Left lobe of liver (tissue), 2 donors: ENCODE measurements around the gene RASA3. TPM values are rescaled to one million over a fixed set of nuclear protein-coding genes. Genes with fewer than 3 reads are reported as not detected.
"Not testable (repeated sequence)": the region's sequence is repeated elsewhere in the genome, so short reads cannot be mapped to it uniquely, and the experiment has no call there.

Experiments
- ATAC-seq: fragments of 200-7000 bp; cut with Tn5 transposase; one replicate; pipeline ENCODE4 v1.9.1; 2020; ENCODE audit warnings: mild to moderate bottlenecking, moderate library complexity
- DNase-seq: peaks from one replicate; pipeline ENCODE4 v3.0.0-alpha.2; 2020; ENCODE audit warnings: low spot score
- total RNA-seq: library from RNA; stranded (reverse); gene quantifications from one replicate; pipeline ENCODE4 v1.2.1, GENCODE V29; 2021
- donor health status: DM: no; HTN: no; CAD: no; lungs with moderate emphysema.
- donor health status: DM: no; HTN: yes; CAD: no.

The RASA3 gene
- total RNA-seq, 1 donor from 2014 or later = 4.5 TPM

GRCh38 chr13:114155926-114156883 is 23.8 kb upstream of the RASA3 start:
- ATAC-seq = no peak
- DNase-seq = no peak

- DNase-seq (no peak), ATAC-seq (no peak)
These were observed 22.9 kb upstream of the RASA3 start for GRCh38 chr13:114155320-114155719.

DNA sequence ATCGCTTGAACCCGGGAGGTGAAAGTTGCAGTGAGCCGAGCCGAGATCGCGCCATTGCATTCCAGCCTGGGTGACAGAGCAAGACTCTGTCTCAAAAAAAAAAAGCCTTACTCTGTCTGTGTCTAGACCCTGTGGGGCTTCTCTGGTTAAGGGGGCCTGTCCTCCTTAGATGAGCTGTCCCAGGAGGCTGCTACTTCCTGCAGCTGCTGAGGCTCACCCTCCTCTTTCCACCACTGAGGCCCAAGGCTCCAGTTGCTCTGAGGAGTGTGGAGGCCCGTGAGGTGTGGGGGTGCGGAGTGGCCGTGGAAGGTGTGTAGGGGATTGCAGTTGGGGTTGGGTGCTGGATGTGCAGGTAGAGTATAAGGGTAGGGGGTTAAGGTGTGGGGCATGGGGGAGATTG is 22.1 kb upstream of the RASA3 start:
- ATAC-seq (no peak), DNase-seq (no peak)

DNA sequence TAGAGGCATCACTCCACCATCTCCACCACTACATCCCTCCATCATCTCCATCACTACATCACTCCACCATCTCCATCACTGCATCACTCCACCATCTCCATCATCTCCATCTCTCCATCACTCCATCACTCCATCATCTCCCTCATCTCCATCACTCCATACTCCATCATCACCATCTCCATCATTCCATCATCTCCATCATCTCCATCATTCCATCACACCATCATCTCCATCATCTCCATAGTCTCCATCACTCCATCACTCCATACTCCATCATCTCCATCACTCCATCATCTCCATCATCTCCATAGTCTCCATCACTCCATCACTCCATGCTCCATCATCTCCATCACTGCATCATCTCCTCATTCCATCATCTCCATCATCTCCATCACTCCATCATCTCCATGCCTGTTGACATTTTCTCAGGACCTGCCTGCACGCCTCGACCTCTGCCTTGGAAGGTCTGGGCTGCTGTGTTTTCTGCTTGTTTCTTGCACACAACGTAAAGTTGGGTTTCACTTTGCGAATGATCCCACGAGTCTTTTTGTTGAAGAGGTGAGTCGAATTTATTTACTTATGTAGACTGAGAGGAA is 21.2 kb upstream of the RASA3 start:
- no peak for DNase-seq
- ATAC-seq = no peak

DNA sequence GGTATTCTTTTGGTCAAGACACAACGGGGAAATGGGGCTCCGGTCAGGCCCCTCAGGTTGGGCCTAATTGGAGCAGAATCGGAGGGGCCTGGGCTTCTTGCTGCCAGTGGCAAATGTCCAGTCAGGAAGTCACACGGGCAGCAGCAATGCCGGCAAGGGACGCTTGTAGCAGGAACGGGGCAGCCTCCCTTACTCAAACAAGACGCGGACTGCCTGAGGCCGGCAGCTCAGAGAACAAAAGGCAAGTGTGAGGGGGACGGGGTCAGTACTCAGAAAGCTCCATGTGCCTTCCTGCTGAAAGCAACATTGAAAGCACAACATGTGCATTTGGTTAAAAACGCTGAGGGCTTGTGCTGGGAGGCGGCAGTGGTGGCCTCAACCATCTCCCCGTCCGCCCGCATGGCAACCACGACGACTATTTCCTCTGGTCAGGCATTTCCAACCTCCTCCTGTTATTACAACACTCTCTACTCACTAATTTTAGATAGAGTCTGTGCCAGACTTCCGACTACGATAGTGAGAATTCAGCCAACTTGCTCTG is 20.5 kb upstream of the RASA3 start:
- ATAC-seq = no peak
- DNase-seq = no peak

GRCh38 chr13:114152285-114152645 is 19.8 kb upstream of the RASA3 start:
- no peak for ATAC-seq
- DNase-seq = no peak

DNA sequence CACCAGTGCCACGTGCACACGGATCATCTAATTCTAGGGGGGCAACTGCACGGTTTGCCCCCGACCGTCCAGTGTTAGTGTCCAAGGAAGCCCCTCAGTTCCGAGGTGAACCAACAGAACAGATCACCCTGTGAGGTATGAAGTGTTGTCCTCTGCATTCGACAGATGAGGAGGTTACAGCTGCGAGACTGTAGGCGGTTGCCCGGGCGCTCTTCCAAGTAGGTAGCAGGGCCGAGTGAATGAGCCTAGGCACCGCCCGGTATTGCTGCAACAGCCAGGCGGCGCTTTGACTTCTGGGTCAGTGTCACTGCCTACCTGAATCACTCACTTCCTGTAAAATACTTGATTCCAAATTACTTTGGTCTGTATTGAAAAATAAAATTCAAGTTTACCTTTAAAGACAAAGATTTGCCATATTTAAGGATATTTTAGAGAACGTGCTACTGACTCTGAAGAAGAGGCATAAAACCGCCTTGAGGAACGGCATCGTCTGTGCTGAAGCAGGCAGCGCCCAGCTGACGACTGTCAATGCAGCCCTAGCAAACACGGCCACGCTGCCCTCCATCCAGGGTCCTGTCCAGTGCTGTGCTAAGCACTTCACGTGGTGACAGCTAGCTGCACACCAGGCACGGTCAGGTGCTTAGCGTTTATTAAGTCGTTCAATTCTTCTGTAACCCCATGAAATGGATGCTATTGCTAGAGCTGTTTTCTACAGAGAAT is 19.3 kb upstream of the RASA3 start:
- ATAC-seq = peak; percentile 98
- peak; percentile 88 for DNase-seq

GRCh38 chr13:114151031-114151430 is 18.6 kb upstream of the RASA3 start:
- DNase-seq (no peak), ATAC-seq (peak; percentile 6)

GRCh38 chr13:114149774-114150740 is 17.6 kb upstream of the RASA3 start:
- DNase-seq (no peak), ATAC-seq (no peak)

GRCh38 chr13:114148886-114149285 is 16.5 kb upstream of the RASA3 start:
- DNase-seq, ATAC-seq: not testable (repeated sequence)

GRCh38 chr13:114148521-114148855 is 16.1 kb upstream of the RASA3 start:
- no peak for ATAC-seq
- no peak for DNase-seq

GRCh38 chr13:114147803-114148520 is 15.5 kb upstream of the RASA3 start:
- DNase-seq (no peak), ATAC-seq (no peak)

DNA sequence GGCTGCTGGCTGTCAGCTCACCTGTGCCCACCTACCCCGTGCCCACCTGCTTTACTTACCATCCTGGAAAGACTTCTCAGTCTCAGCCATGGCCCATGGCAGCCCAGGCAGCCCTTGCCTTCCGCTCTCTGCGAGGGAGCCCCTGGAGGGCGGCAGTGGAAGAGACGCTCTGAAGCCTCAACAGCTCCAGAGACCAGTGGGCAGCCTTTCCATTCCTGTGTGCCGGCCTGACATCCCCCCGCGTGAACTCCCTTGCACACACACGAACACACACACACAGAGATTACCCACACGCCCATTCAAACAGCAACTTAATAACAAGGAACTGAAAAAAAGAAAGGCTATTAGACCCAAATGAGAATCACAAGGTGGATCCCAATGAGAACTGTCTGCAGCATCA is 14.2 kb upstream of the RASA3 start:
- DNase-seq (no peak), ATAC-seq (peak; percentile 7)

DNA sequence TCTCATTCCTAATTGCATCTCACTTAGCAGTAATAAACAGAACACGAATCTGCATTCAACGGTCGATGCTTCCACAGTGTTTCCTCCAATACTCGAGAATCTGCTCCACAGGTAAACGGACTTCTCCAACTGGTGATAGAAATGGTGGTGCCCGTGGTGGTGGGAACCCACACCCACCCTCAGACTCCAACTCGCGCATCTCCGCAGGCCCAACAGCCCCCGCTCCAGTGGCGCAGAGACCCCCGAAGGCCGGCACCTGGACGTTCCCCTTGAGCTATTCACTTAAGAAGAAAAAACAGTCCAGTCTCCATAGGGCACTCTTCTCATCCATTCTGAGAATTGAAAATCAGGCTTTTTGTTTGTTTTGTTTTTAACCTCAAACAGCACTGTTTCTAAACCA is 13.8 kb upstream of the RASA3 start:
- ATAC-seq = no peak
- DNase-seq = no peak

DNA sequence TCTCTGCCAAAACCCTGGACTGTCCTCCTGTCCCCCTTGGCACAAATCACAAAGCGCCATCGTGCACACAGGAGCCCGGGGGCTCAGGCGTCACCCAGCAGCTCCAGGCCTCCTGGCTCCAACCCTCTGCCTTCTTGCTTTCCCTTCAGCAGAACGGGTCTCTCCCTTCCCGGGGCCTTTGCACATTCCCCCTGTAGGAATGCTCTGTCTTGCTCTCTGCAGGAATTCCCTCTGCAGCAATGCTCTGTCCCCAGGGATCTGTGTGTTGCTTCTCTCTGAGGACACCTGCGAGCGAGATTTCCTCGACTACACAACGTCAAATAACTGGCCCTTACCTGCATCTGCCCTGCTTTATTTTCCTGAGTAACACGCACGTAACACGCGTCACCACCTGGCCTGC is 13.3 kb upstream of the RASA3 start:
- no peak for ATAC-seq
- DNase-seq = no peak

- ATAC-seq (no peak), DNase-seq (no peak)
These were observed 12.8 kb upstream of the RASA3 start for GRCh38 chr13:114145256-114145655.

DNA sequence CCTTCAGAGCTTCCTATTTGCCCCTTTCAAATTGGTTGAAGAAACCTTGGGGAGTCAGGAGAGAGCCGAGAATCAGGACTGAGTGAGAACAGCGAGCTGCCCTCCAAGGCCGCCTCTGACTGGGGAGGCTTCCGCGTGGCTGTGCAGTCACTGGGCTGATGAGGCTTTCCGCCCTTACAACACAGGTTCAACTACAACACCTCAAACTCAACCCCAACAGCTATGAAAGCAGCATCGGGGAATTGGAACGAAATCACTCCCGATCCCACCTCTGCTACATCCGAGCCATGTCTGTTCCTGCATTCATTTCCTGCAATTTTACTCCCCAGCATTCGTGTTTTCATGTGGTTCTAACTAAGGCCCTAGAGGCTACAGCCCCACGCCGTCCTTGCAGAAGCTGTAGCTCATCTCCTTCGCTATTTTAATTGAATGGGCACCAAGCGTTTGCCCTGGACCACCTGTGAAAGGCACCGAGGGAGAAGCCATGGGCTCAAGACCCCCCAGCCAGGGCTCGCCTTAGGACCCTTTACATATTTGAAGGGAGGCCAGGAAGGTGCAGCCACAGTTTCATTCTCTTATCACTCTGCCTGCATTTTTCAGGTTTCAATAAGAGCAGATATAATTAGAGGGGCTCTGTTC is 12.3 kb upstream of the RASA3 start:
- no peak for ATAC-seq
- DNase-seq = no peak

DNA sequence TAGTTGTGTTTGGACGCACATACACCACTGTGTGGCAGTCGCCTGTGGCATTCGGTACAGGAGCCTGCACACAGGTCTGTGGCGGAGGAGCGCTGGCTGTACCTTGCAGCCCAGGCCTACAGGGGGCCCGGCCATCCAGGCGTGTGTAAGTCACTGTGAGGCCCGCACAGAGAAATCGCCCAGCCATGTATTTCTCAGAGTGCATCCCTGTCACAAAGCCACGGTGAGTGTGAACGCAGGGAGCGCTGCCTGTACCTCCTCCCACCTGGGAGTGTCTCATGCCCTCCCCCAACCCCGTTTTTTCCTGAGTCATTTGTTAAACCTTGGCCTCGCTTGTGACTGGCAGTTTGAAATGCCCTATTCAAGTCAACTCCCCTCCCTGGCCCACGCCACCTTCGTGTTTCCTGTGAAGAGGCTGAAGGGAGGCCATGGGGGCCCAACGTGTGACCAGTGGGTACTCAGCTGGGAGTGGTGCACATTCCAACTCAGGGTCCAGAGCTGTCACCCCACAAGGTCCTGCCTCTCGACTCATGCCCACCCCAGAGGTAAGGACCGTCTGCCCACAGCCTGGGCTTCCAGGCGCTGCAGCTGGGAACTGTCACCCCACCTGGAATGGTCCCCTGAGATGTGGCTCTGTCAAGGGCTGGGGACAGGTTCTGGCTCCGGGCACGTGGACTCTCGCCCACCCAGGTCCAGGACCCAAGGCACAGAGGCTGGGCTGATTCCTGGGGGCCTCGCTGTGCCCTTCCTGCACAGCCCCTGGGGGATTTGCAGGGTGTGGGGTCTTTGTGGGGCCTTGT is 11.6 kb upstream of the RASA3 start:
- ATAC-seq = peak; percentile 24

More for the DNA sequence above, 11.6 kb upstream of the RASA3 start:
- peak; percentile 42 for DNase-seq
